HUES48 (cell line): ENCODE results near the gene AGMO.

ENCODE experiments used
- H3K27ac ChIP-seq: one replicate; pipeline ENCODE4 v1.7.0; 2013; ENCODE audit warnings: low read depth, low read length, inconsistent platforms
- H3K27me3 ChIP-seq: 2 replicates; pipeline ENCODE4 v1.6.1; 2013; ENCODE audit warnings: mild to moderate bottlenecking, low read length; ENCODE audit not compliant: control insufficient read depth, insufficient read depth
- H3K36me3 ChIP-seq: 2 replicates; pipeline ENCODE4 v1.6.1; 2013; ENCODE audit warnings: low read length; ENCODE audit not compliant: control insufficient read depth, insufficient read depth
- H3K4me1 ChIP-seq: 2 replicates; pipeline ENCODE4 v1.6.1; 2013; ENCODE audit warnings: mild to moderate bottlenecking, low read length; ENCODE audit not compliant: control insufficient read depth, insufficient read depth
- H3K4me3 ChIP-seq: 2 replicates; pipeline ENCODE4 v1.5.1; 2013; ENCODE audit warnings: mild to moderate bottlenecking, low read depth, low read length
- H3K9ac ChIP-seq: 2 replicates; pipeline ENCODE4 v1.6.1; 2013; ENCODE audit warnings: mild to moderate bottlenecking, low read depth, low read length, moderate library complexity
- H3K9me3 ChIP-seq: 2 replicates; pipeline ENCODE4 v1.6.1; 2013; ENCODE audit warnings: low read length; ENCODE audit not compliant: control insufficient read depth, insufficient read depth

Gene AGMO

GRCh38 chr7:15367897-15368296 is 193.9 kb downstream of the AGMO start:
- H3K4me1 ChIP-seq = no peaks in the 10 kb centered on the region
- H3K9me3 ChIP-seq = no peaks in the 10 kb centered on the region
- H3K27me3 ChIP-seq = no peaks in the 10 kb centered on the region
- no peaks in the 10 kb centered on the region for H3K36me3 ChIP-seq
- H3K27ac ChIP-seq = no peak overlapping the region
- no peak overlapping the region for H3K4me3 ChIP-seq
- H3K9ac ChIP-seq = no peak overlapping the region

DNA sequence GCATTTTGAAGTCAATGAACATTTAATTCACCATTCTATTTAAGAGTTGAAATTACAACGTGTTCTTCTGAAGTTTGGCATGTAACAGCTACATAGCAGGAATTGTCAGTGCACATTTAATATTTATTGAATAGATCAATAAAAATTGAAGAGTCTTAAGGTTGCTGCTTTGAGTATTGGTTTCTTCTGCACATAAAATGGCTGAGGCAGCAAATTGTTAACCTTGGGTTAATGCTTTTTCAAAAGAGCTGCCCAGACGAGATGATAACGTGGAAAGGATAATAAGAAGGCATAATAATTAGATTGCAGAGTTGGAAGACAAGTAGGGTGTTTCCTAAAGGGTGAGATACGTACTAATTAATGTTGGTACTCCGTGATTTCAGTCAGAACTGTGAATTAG is 203.7 kb downstream of the AGMO start:
- no peak overlapping the region for H3K4me3 ChIP-seq
- H3K4me1 ChIP-seq = peaks cover 9% of the 10 kb centered on the region
- no peaks in the 10 kb centered on the region for H3K27me3 ChIP-seq
- no peak overlapping the region for H3K9ac ChIP-seq
- H3K27ac ChIP-seq = no peak overlapping the region
- H3K36me3 ChIP-seq = no peaks in the 10 kb centered on the region
- H3K9me3 ChIP-seq = no peaks in the 10 kb centered on the region

GRCh38 chr7:15352421-15353206 is 209.2 kb downstream of the AGMO start:
- Histone ChIP-seq H3K4me3 (no peak overlapping the region), H3K36me3 (no peaks in the 10 kb centered on the region), H3K9me3 (no peaks in the 10 kb centered on the region), H3K4me1 (peaks cover 12% of the 10 kb centered on the region), H3K27ac (no peak overlapping the region), H3K9ac (no peak overlapping the region), H3K27me3 (no peaks in the 10 kb centered on the region)

DNA sequence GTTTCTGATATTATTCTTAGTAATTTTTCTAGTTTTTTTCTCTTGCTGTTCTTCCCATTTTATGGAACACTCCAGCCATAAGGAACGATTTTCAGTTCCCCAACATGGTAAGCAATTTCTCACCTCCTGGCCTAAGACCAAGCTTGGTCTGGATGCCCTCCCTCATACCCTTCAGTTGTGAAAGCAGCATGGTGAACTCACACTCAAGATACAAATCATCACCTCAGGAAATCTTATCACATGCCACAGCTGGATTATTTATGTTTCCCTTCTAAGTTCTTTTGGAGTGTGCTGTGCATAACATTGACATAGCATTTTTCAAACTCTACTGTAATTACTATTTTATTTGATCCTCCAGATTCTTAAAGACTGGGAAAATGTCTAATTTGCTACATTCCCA is 216.6 kb downstream of the AGMO start:
- no peaks in the 10 kb centered on the region for H3K36me3 ChIP-seq
- H3K9ac ChIP-seq = no peak overlapping the region
- H3K9me3 ChIP-seq = peaks cover 2% of the 10 kb centered on the region; the same call in 1 of the 2 replicates
- H3K4me3 ChIP-seq = no peak overlapping the region
- H3K4me1 ChIP-seq = no peaks in the 10 kb centered on the region
- H3K27ac ChIP-seq = no peak overlapping the region
- no peaks in the 10 kb centered on the region for H3K27me3 ChIP-seq

GRCh38 chr7:15341817-15342216 is 220.0 kb downstream of the AGMO start:
- H3K4me3 ChIP-seq = no peak overlapping the region
- H3K27me3 ChIP-seq = no peaks in the 10 kb centered on the region
- H3K27ac ChIP-seq = no peak overlapping the region
- H3K9me3 ChIP-seq = peaks cover 6% of the 10 kb centered on the region; the same call in 1 of the 2 replicates
- no peaks in the 10 kb centered on the region for H3K4me1 ChIP-seq
- H3K9ac ChIP-seq = no peak overlapping the region
- H3K36me3 ChIP-seq = no peaks in the 10 kb centered on the region

DNA sequence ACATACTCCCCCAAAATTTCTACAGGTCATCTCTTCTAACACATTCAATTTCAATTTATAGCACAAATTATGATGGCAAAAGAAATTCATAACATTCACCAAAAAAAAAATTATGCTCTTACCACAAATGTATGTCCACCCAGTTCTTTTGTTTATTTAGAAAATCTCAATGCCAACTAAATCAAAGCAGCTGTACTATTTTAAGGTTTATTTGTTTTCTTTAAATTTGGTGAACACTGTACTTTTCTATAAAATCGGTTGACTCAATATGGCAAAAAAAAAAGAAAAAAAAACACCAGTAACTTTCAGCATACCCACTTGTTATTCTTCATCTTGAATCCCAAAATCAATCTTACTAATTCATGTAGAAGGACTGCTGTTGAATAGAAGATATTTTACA is 225.7 kb downstream of the AGMO start:
- H3K4me1 ChIP-seq = peaks cover 28% of the 10 kb centered on the region
- no peaks in the 10 kb centered on the region for H3K27me3 ChIP-seq
- peaks cover 6% of the 10 kb centered on the region; the same call in 1 of the 2 replicates for H3K9me3 ChIP-seq
- H3K4me3 ChIP-seq = no peak overlapping the region
- H3K9ac ChIP-seq = no peak overlapping the region
- H3K27ac ChIP-seq = no peak overlapping the region
- H3K36me3 ChIP-seq = no peaks in the 10 kb centered on the region

GRCh38 chr7:15335390-15335789 is 226.4 kb downstream of the AGMO start:
- no peak overlapping the region for H3K27ac ChIP-seq
- H3K27me3 ChIP-seq = no peaks in the 10 kb centered on the region
- H3K4me1 ChIP-seq = peaks cover 33% of the 10 kb centered on the region
- no peaks in the 10 kb centered on the region for H3K36me3 ChIP-seq
- no peak overlapping the region for H3K4me3 ChIP-seq
- peaks cover 6% of the 10 kb centered on the region; the same call in 1 of the 2 replicates for H3K9me3 ChIP-seq
- H3K9ac ChIP-seq = no peak overlapping the region

DNA sequence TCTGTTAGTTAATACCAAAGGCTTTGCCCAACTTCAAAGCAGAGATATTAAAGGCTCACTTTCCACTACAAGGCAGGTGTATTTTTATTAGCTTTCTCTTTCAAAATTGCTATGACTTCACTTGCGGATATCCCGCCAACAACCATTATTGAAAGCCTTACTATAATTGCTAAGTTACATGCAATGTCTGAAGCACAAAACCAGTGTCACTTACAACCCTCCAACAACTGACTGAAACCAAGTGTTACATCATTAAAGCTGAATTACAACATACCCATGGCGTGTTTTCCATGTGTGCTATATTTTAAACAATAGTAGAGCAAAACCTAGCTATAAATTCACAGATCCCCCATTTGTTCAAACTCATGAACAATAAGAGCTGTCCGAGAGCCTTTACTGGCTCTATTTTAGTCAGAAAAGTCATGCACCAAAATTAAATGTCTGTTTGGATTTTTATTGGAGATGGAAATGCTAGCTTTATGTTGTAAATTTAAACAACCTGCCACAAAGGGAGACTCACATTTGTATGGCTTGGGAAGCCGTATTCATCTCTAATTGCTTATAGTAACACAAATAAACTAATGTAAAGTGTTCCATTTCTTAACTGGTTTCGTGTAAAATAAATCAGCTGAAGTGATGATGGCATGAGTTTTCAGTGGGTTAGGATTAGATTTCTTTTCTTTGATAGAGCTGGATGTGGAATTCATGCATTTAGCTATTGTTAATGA is 227.1 kb downstream of the AGMO start:
- H3K36me3 ChIP-seq = no peaks in the 10 kb centered on the region
- no peak overlapping the region for H3K9ac ChIP-seq
- no peak overlapping the region for H3K27ac ChIP-seq
- H3K9me3 ChIP-seq = no peaks in the 10 kb centered on the region
- H3K4me3 ChIP-seq = no peak overlapping the region
- no peaks in the 10 kb centered on the region for H3K27me3 ChIP-seq
- peaks cover 33% of the 10 kb centered on the region for H3K4me1 ChIP-seq

- Histone ChIP-seq H3K4me3 (no peak overlapping the region), H3K27me3 (no peaks in the 10 kb centered on the region), H3K36me3 (no peaks in the 10 kb centered on the region), H3K4me1 (peaks cover 33% of the 10 kb centered on the region), H3K27ac (peak overlapping the region; percentile 23), H3K9ac (no peak overlapping the region), H3K9me3 (no peaks in the 10 kb centered on the region)
Observed at GRCh38 chr7:15332956-15333355, 228.9 kb downstream of the AGMO start.

GRCh38 chr7:15330943-15331342 is 230.9 kb downstream of the AGMO start:
- Histone ChIP-seq H3K9ac (no peak overlapping the region), H3K27me3 (no peaks in the 10 kb centered on the region), H3K4me3 (no peak overlapping the region), H3K9me3 (no peaks in the 10 kb centered on the region), H3K27ac (no peak overlapping the region), H3K4me1 (peaks cover 33% of the 10 kb centered on the region), H3K36me3 (no peaks in the 10 kb centered on the region)

DNA sequence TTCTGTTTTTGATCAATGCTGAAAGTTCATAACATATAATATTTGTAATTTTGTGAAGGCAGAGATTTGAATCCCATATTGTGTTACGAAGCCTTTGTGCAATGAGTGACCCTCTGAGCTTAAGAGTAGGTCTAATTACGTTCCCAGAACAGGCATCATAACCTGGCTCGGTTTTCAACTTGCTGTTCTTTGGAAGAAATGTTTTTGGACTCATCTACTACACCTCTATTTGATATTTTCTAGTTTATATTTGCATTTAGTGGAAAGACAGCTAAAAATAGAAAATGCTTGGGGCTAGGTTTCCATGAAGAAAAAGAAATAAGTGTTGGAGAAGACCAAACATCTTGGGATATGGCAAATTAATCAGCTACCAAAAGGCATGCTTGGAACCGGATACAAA is 234.8 kb downstream of the AGMO start:
- Histone ChIP-seq H3K4me3 (no peak overlapping the region), H3K27ac (no peak overlapping the region), H3K27me3 (no peaks in the 10 kb centered on the region), H3K36me3 (no peaks in the 10 kb centered on the region), H3K9ac (no peak overlapping the region), H3K4me1 (peaks cover 8% of the 10 kb centered on the region), H3K9me3 (no peaks in the 10 kb centered on the region)
